RWPE1 (cell line): Measurements from ENCODE around the gene PLET1.

Experiments
- CTCF ChIA-PET: fragments of 350-600 bp; sonication (Branson Sonifier 250); formaldehyde crosslinking; extraction: SDS; loops from one replicate; lab custom pipeline; 2021; lab: Yijun Ruan, JAX
- POLR2A ChIA-PET: fragments of 400-600 bp; formaldehyde crosslinking; extraction: SDS; loops from one replicate; lab custom pipeline; 2020; ENCODE audit warnings: antibody characterized with exemption; ENCODE audit not compliant: low non-redundant PET; lab: Yijun Ruan, JAX
- DNase-seq: peaks from one replicate; pipeline ENCODE4 v3.0.0; 2012; ENCODE audit warnings: low spot score
- H3K27ac ChIP-seq: fragments of 450-650 bp; 2 replicates; pipeline ENCODE4 v1.5.1; 2017
- TF ChIP-seq, protein P1 (sequence below): fragments of 450-650 bp; conservative IDR thresholded peaks from 2 replicates; pipeline ENCODE4 v1.5.1; 2017; ENCODE audit warnings: low read depth, mild to moderate bottlenecking

Gene PLET1

DNA sequence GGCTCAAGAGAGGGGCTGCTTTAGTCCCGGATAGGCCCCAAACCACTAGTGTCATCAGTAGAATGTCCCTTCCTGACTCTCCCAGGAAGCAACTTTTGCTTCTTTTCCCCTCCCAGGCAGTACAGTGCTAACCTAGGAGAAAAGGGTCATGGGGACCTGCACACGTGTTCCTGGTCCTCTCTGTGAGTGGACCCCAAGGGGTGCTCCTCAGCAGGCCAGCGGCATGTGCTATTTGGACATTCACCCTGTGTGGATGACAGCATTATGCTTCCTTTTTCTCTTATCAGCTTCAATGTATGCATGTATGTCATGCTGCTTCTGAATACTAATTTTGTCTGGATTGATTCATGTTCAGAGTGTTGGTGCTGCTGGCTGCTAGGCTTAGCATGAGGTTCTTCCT lies 18.1 kb upstream of the PLET1 start:
- CTCF ChIA-PET, result interaction anchor here (0.6 to 3.4 kb wide), 7 partner anchors 10 to 1001 kb away, joined by 3 to 32 read pairs (median 4); no protein-coding TSS in a partner anchor
- POLR2A ChIA-PET, result no interaction called here
- TF ChIP-seq, protein P1, sequence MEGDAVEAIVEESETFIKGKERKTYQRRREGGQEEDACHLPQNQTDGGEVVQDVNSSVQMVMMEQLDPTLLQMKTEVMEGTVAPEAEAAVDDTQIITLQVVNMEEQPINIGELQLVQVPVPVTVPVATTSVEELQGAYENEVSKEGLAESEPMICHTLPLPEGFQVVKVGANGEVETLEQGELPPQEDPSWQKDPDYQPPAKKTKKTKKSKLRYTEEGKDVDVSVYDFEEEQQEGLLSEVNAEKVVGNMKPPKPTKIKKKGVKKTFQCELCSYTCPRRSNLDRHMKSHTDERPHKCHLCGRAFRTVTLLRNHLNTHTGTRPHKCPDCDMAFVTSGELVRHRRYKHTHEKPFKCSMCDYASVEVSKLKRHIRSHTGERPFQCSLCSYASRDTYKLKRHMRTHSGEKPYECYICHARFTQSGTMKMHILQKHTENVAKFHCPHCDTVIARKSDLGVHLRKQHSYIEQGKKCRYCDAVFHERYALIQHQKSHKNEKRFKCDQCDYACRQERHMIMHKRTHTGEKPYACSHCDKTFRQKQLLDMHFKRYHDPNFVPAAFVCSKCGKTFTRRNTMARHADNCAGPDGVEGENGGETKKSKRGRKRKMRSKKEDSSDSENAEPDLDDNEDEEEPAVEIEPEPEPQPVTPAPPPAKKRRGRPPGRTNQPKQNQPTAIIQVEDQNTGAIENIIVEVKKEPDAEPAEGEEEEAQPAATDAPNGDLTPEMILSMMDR, result no peak
- no peak overlapping the region for H3K27ac ChIP-seq
- no peak for DNase-seq

DNA sequence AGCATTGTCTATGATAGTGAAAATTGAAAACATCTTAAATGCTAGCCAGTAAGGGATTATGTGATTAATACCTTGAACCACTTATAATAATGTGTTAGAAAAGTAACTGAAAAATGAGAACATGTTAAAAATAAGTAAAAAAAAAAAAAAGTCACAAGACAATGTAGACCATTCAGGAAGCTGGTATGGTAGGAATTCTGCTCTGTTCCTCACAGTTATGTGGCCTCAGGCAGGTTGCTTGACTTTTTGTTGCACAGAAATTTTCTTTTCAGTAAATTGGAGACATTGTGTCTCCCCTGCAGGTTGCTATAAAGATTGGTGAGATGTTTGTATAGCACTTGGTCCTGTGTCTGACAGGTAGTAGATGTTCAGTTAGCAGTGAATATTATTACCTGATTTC lies 17.3 kb upstream of the PLET1 start:
- no peak for DNase-seq
- no peak overlapping the region for H3K27ac ChIP-seq
- CTCF ChIA-PET, result interaction anchor here (0.6 kb wide), 1 partner anchor 284 kb away, joined by 3 read pairs; no protein-coding TSS in a partner anchor
- POLR2A ChIA-PET, result no interaction called here
- TF ChIP-seq, protein P1, result no peak

DNA sequence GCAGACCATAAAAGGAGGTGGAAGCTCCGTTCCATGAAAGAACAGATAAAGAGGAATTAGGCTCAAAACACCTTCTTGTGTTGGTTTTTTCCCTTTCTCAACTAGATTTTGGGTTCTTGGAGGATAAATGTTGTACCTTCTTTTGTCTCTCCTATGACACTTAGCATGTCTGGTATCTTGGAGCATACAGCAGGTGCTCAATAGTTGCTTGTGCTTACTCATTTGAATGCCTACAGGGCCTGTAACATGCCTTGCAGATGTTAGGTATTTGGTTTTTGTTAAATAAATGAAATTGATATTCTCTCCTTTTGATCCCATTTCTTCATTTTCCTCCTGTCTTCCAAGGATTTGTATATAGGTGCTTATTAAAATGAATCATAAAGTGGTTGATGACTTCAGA lies 16.4 kb upstream of the PLET1 start:
- no peak overlapping the region for H3K27ac ChIP-seq
- DNase-seq, result no peak
- CTCF ChIA-PET, result no interaction called here
- TF ChIP-seq, protein P1, result no peak
- POLR2A ChIA-PET, result no interaction called here

DNA sequence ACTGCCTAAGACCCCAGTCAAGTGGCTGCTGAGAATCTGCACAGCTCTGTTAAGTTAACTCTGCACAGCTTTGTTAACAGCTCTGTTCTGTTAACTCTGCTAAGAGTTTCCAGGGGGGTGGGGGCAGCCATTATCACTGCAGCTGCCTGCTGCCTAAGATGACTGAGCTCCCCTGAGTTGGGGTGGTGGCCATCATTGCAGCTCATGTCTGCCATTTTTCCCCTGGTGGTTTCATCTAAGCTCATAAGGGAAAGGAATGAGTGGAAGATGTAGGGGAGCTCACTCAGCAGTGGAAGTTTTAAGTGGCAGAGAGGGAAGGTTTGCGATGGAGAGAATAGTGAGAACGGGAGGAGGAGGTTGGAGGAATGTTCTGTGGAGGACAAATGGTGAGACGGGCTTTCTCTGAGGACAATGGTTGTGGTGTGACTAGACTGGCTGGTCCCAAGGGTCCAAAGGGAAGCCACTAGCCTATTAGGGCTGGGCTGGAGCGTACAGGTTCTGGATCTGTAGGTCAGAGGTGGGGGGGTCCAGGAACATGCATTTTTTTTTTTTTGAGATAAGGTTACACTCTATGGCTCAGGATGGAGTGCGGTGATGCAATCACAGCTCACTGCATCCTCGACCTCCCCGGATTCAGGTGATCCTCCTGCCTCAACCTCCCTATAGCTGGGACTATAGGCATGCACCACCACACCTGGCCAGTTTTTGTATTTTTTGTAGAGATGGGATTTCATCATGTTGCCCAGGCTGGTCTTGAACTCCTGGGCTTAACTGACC lies 13.5 kb upstream of the PLET1 start:
- H3K27ac ChIP-seq, result no peak overlapping the region
- POLR2A ChIA-PET, result no interaction called here
- TF ChIP-seq, protein P1, result no peak
- CTCF ChIA-PET, result no interaction called here
- DNase-seq, result no peak

DNA sequence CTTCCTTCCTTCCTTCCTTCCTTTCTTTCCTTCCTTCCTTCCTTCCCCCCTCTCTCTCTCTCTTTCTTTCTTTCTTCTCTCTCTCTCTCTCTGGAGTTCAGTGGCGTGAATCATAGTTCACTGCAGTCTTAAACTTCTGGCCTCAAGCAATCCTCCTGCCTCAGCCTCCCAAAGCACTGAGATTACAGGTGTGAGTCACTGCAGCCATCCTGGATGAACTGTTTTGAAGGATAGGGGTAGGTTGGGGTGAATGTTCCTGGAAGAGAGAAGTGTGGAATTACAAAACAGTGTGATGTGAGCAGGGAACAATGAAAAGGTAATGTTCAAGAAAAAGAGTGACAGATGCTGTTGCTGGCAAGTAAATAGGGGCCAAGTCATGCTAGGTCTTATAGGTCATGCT lies 12.4 kb upstream of the PLET1 start:
- POLR2A ChIA-PET, result no interaction called here
- CTCF ChIA-PET, result interaction anchor here (0.5 to 0.8 kb wide), 2 partner anchors 982 to 1032 kb away, joined by 4 read pairs; no protein-coding TSS in a partner anchor
- no peak overlapping the region for H3K27ac ChIP-seq
- DNase-seq, result no peak
- TF ChIP-seq, protein P1, result no peak

DNA sequence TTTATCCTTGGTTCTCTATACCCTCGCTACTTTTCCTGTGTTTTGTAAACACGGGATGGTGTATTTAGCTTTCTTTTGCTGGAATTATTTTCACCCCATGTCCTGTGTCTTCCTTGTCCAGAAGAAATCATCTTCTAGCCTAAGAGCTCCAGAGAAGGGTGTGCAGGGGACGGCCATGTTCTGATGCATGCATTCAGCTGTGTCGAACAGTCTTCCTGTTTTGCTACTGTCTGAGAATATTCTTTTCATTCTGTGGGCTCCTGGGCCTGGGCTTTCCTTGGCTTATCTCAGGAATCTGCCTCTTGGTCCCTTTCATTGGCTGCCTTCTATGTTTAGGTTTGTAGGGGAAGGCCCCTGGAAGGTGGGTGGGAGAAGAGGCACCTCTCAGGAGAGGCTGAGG lies 10.6 kb upstream of the PLET1 start:
- no peak overlapping the region for H3K27ac ChIP-seq
- no peak for DNase-seq
- ChIA-PET CTCF (interaction anchor here (0.6 kb wide), 1 partner anchor 23 kb away, joined by 4 read pairs; no protein-coding TSS in a partner anchor), POLR2A (interaction anchor here (0.6 kb wide), 1 partner anchor 1026 kb away, joined by 3 read pairs; no protein-coding TSS in a partner anchor)
- TF ChIP-seq, protein P1, result no peak
